ENCODE data around the gene JUN. TPM values are rescaled to one million over a fixed set of nuclear protein-coding genes. Genes with fewer than 3 reads are reported as not detected.

JUN gene
- total RNA-seq, 1 experiment from 2014 or later: 82.2 TPM

DNA sequence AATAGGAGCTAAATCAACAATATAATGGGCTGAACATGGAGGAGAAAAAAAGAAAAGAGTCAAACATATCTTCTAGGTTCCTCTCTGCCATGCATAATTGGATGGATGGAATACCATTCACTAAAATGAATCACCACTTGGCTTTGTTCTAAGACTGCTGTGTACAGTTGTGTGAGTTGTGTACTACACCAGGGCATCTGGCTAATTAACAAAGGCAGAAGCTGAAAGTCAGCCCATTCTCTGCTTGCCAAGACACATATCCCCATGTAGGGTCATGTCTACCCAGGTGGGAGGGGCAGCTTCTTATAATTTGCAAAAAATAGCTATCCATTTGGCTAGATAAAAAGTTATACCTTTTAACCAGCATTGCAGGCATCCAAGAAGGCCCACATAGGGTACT lies 21.0 kb downstream of the JUN start:
- peak; percentile 62 for DNase-seq (ENCODE audit: low spot score)

DNA sequence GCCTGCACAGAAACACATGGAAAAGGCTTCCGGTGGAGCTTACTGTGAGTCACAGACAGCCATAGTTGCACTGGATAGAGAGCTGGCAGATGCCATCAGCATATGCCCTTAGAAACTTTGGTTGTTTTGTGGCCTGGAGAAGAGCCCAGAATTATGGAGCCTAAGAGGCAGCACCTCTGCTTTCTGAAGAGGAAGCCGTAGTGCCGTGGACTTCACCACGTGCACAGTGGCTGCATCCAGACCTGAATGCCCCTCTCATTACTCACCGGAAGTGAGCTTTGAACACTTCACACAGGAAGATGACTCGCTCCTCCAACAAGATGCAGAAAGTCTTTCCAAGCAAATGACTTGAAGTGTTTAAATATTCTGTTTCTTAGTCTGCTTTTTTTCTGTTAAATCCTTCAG lies 28.4 kb downstream of the JUN start:
- peak; percentile 99 for DNase-seq (ENCODE audit: low spot score)

DNA sequence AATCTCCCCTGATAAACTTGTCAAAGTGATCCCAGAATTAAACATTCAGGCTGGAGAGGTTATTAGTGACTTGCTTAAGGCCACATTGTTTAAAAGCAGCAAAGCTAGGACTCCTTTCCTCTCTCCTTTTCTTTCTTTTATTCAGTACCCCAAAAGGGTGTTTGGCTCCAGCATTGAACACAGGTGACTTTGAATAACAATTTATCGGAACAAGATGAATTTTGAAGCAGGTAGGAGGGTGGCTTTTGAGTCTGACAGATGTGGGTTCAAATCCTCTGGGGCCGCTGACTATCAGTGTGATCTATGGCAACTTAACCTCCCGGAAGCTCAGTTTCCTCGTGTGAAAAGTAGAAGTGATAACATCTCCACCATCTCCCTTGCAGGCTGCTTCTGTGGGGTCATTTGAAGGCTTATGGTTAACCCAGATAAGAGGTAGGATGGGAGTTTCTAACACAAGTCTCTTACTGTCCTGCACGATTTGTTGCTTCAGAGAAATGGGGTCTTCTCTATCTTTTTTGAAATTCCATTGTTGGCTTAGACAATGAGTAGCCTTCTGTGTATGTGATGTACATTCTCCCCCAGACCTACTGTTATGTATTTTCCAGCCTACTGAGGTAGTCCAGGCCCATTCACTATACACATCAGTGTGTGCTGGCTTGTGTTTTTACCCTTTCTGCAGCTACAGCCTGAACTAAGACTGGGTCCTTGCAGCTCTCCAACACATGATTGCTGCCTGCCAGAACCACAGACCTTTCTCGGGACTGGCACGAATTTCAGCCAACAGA lies 29.0 kb downstream of the JUN start:
- DNase-seq (ENCODE audit: low spot score): no peak

DNA sequence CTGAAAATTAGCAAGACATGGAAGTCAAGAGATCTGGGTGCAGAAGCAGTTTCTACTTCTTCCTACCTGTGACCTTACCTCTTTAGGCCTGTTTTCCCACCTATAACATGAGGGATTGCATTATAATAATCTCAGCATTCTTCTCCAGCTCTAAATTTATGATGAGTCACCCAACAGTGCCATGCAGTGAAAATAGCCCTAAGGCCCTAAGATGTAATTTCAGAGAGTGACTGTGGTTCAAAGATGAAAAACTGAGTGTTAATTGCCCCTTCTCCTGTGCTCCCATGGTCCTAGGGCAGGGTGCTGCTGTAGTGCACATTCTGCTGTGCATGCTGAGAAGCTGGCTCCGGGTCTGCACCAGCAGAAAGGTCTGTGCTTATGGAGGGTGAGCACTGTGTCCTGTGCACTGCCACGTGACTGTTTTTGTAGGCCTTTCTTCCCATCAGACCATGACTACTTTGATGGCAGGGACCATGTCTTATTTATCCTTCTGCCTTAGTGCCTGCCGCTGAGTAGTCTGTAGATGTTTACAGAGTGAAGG lies 29.7 kb downstream of the JUN start:
- DNase-seq (ENCODE audit: low spot score): no peak

DNA sequence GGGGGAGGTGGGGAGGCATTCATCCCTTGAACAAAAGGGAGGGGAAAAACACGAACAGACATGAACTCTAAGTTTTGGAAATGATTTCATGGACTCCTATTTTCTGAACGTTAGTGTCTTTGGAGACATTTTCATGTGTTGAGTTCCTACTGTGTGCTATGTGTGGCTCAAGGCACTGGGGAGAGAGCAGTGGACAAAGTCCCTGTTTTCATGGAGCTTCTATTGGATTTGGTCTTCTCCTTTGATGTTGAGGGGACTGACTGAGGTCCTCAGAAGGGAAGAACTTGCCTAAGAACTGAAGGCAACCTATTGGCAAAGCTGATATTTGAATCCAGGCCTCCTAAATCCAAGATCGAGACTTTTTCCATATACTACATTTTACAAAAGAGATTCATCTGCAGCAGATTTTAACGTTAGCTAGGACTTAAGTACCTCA lies 30.4 kb downstream of the JUN start:
- no peak for DNase-seq (ENCODE audit: low spot score)

DNA sequence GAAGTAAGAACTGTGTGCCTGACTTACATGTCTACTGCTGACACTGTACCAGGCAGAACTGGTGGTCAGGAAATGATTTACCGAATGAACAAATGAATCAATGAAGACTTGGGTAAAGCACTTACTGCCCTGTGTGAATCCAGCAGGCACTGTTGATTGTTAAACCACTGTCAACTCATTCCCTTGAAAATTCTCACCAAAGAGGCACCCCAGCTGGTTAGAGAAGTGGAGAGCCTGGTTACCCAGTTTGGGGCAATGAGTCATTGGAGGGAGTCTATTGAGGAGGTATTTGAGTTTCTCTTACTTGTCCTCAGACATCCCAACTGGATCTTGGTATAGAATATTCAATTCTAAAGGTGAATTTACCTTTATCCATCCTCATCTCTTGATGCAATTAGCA lies 34.2 kb downstream of the JUN start:
- DNase-seq (ENCODE audit: low spot score): no peak

DNA sequence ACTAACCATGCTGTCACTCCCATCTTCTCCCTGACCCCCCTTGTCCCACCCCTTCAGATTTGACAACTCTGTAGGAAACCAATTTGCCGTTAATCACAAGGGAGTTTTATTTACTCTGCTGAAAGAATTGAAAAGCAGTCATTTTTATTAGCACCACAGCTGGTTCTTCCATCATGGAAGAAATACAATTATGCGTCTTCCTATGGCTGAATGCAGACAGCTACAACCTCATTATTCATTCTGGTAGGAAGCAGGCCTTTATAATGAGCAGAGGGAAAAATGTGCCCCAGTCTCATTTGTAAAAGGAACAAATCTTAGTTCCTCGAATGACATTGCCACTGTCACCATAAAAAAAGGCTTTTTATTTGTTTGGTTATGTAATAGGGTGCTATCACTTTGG lies 35.2 kb downstream of the JUN start:
- no peak for DNase-seq (ENCODE audit: low spot score)

DNA sequence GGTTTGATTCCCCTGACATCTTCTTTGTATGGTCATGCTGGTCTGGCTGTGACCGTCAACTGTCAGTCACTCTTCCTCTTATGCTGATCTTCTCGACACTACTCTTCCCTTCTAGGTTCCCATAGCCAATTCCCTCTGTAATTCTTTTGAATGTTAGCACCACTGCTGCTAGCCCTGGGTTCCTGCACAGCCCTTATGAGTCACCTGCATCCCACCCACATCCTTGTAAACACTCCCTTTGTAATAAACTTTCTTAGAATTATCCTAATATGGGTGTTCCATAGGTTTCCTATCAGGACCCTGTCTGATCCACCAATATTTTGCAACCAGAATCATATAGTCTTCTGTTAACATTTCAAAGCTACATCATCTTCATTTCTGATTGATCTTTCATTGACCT lies 37.1 kb downstream of the JUN start:
- DNase-seq (ENCODE audit: low spot score): no peak

DNA sequence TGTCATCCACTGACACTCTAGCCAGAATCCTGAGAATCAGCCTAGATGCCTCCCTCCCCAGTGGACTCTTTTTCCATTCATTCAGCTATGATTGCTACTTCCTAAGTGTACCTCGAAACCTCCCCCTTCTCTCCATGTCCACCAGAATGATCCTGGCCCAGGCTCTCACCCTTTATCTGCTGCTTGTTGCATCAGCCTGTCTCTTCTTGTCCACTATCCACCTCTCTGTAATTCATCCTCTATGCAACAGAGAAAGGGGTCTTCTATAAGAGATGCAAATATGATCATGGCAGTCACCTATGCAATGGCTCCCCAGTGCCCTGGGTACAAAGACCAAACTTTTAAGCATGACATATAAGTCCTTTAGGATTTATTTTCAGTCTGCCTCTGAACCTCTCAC lies 37.7 kb downstream of the JUN start:
- no peak for DNase-seq (ENCODE audit: low spot score)

DNA sequence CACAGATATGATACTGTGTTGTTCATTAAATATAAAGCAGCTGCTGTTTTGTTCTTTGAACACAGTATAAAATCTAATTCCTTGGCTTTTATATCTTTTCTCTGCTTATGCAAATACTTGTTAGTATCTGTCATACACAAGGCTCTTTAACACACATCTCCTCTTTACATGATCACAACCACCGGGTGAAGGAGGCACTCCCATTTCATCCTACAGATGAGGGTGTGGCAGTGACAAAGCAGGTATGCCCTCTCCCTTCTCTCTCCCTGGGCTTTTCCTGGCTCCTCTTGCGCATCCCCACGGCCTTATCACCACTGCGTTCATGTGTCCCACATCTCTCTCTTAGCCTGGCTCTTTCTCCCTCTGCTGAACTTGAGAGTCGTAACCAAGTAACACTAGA lies 38.2 kb downstream of the JUN start:
- no peak for DNase-seq (ENCODE audit: low spot score)

DNA sequence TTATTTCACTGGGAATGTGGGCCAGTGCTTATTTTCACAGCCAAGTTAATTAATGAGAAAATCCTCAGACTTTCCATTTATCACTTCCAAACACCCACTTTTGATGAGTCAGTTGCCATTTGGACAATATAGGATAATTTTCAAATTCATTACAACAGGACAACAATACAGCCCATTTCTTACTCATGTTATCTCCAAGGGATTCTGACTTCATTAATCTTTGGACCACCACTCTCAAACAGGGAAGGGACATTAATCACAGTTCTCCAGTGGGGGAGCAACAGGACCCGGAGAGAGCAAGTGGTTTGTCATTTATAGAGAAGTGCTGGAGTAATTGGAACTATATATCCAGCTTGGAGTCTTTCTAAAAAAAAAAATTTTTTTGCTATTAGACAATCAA lies 38.7 kb downstream of the JUN start:
- no peak for DNase-seq (ENCODE audit: low spot score)

DNA sequence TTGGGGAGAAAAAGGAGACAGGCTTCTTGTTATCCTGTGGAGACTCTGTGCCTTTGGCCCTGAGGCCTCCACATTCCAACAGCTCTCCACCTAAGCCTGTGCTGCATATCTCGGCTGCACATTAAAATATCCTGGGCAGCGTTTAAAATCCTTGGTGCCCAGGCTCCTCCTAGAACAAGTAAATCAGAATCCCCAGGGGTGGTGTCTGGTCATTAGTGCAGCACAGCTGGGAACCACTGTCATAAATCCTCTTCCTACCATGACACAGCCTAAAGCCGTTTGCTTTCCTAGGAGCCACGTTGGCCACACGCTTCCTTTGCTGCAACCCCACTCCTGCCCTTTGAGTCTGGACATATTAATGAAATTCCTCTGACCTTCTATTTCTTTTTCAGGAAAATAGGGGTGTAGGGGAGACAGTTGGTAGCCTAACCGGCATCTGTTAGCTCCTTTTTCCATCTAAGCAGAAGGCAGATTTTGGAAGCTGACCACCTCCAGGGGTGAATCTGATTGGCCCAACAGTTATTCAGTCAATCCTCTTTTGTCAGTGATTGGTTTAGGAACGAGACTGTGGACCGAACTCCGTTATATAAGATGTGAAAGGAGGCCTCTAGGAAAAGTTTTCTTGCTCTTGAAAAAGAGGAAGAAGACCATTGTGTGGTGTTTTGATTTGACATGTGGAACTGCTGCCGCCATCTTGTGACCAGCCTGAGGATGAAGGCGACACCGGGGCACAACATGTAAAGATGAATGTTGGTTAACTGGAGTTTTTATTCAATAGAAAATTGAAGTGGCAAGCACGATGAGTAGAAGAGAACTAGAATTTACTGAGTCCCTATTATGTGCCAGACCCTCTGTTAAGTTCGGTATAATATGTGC lies 41.9 kb downstream of the JUN start:
- peak; percentile 86 for DNase-seq (ENCODE audit: low spot score)

DNA sequence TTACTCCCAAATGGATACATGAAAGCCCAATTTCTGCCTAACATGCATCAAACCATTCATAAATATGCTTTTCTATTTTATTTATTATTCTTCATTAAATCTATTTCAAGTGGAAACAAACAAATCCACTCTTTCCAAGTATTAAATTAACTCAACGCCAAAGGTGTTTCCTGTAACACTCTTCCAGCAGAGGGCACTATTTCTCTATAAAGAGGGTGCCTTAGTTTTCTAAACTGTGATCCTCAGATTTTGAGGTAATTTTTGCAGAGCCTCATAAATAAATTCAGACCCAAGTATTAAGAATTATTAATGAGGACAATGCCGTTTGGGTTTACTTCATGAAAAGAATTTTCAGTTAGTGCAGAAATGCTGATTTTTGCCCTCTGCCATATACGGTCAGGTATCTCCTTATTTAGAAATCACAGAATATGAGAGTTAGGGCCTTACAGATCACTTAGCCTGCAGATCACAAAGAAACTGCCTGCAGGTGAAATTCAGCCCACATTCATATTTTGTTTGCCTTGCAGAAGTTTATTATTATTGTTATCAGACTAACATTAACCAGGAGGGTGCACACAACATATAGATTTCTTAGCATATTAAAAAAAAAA lies 43.9 kb downstream of the JUN start:
- DNase-seq (ENCODE audit: low spot score): peak; percentile 50

DNA sequence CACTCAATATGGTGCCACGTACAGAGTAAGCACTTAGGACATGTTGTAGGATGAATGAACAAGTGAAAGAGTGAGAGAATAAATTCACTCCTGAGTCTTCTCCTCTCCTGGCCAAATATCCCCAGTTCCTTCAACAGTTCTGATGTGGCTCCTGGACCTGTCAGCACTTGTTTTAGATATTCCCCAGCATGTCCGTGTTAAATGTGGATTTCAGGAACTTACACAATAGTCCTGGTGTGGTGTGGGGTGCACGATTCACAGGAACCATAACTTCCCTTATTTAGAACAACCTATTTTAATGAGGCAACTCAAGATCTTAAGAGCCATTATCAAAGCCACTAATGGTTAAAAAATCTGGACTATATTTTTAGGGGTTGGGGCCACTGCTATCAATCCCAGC lies 45.0 kb downstream of the JUN start:
- no peak for DNase-seq (ENCODE audit: low spot score)

DNA sequence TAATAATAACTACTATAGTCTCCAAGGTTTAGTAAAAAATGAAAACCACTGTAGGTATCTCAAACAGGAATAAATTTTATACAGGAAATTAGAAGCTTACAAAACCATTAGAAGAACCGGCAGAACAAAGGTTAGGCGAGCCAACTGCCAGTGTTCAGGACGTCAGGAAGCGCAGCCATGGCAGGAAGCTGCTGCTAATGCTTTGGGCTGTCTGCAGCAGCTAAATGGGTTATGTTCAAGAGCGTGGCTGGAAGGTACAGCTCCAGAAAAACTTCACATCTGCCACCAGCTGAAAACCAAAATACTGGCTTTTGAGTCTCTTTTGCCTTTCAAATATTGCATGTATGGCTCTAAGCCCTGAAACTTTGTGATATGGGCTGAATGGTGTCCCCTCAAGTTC lies 48.3 kb downstream of the JUN start:
- no peak for DNase-seq (ENCODE audit: low spot score)

DNA sequence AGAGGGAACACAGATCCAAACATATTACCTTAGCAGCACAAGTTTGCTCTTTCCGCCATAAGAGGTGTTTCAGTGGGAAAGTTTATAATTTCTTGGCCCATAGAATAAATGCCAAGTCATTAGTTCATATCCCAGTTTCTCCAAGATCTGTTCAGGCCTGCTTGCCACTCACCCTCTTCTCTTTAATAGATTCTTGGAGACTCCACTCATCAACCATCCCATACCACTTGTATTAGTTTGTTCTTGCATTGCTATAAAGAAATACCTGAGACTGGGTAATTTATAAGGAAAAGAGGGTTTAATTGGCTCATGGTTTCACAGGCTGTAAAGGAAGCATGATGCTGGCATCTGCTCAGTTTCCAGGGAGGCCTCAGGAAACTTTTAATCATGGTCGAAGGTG lies 49.2 kb downstream of the JUN start:
- DNase-seq (ENCODE audit: low spot score): no peak

DNA sequence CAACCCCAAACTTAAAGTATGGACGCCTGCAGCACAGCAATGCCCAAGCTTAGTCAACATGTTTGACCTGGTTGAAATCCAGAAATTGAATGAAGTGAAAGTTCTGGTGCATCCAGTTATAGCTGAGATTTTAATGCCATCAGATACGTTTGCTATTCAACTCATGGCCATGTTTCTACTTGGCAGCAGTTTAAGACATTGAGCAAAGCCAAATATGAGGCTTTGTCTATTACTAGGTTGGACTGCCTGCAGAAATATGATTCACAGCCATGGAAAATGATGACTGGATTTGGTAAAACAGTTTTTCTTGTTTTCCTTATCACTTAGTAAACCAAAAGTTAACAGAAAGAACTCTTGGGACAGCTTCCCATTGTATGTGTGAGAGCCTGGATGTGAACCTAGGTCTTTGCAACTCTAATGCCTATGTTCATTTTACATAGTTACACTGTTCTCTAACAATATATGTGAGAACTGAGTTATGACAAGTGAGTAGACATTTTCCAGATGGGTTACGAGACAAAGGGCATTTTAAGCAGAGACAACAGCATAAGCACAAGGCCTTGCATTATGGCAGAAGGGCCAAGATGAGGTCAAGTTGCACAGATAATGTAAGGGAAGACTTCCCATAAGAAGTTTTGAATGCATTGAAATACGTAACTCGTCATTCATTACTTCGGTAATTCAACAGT lies 51.6 kb downstream of the JUN start:
- no peak for DNase-seq (ENCODE audit: low spot score)

Other genes with a start within 250 kb of the JUN start
- 13.6 and 20.4 TPM in 2 replicates for gene OMA1, start 237.3 kb downstream of the JUN start, total RNA-seq (2014; rRNA removed; shearing (Covaris generic))
- gene TACSTD2, start 206.8 kb downstream of the JUN start, total RNA-seq (2014; rRNA removed; shearing (Covaris generic)): not detected in 2 replicates
- 7.5 and 17.6 TPM in 2 replicates for gene MYSM1, start 84.0 kb downstream of the JUN start, total RNA-seq (2014; rRNA removed; shearing (Covaris generic))

Measured in A172 (cell line).